AG20443 (cell line): ENCODE data around the gene SLC25A21.

Experiments
- DNase-seq: peaks from one replicate; pipeline ENCODE4 v3.0.0; 2012; ENCODE audit warnings: low spot score, mixed read lengths

SLC25A21 gene

GRCh38 chr14:36647824-36648753, 524.3 kb downstream of the SLC25A21 start:
- DNase-seq, result peak; percentile 75

- DNase-seq, result no peak
Measured at GRCh38 chr14:36647417-36647823, 525.0 kb downstream of the SLC25A21 start.

GRCh38 chr14:36646664-36647416, 525.6 kb downstream of the SLC25A21 start:
- DNase-seq, result peak; percentile 57

- DNase-seq, result no peak
Measured at GRCh38 chr14:36633580-36633979, 538.8 kb downstream of the SLC25A21 start.
